Endothelial cell of umbilical vein (primary cell): ENCODE data around the gene FHDC1. TPM values are rescaled to one million over a fixed set of nuclear protein-coding genes. Genes with fewer than 3 reads are reported as not detected.

Source experiments
- BruUV-seq: library from RNA; stranded (reverse); fragments of 400-500 nt; replicated peaks from 2 replicates; lab custom pipeline; 2021; lab: Mats Ljungman, UMichigan
- CTCF ChIA-PET: fragments of 300-600, 350-600 bp; sonication (Branson Sonifier 250); formaldehyde crosslinking; loops from one replicate; lab custom pipeline; 2021; ENCODE audit warnings: antibody characterized with exemption, inconsistent platforms; lab: Charles Lee
- POLR2A ChIA-PET: fragments of 300-600, 350-600 bp; sonication (Branson Sonifier 250); formaldehyde crosslinking; loops from one replicate; lab custom pipeline; 2021; ENCODE audit warnings: antibody characterized with exemption, inconsistent platforms; lab: Charles Lee
- DNase-seq: peaks from one replicate; pipeline ENCODE4 v3.0.0-alpha.2; 2011; ENCODE audit warnings: low read depth, low spot score
- FAIRE-seq: peaks from 2 replicates; lab custom pipeline; 2011; peaks lifted over from hg19 to GRCh38; lab: Jason Lieb, UNC
- H2AFZ ChIP-seq: 2 replicates; pipeline ENCODE4 v1.6.0; 2012; ENCODE audit warnings: low read depth, low read length, control low read depth, inconsistent platforms
- H3K27ac ChIP-seq: 2 replicates; pipeline ENCODE4 v1.5.1; 2011; ENCODE audit warnings: low read depth, mild to moderate bottlenecking, control low read depth, low read length, moderate library complexity; ENCODE audit not compliant: insufficient read depth
- H3K27me3 ChIP-seq, 2 experiments: 2 replicates each; pipeline versions ENCODE4 v1.6.0 to v1.6.1; 2011; ENCODE audit warnings: low read length in 2 of 2, mixed read lengths in 1 of 2; ENCODE audit not compliant: control insufficient read depth in 2 of 2, insufficient read depth in 2 of 2
- H3K36me3 ChIP-seq, 2 experiments: 2 replicates in 1 of 2; 3 replicates in 1 of 2; pipeline ENCODE4 v1.5.1; 2011; ENCODE audit warnings: low read length in 2 of 2, mild to moderate bottlenecking in 1 of 2, moderate library complexity in 1 of 2; ENCODE audit not compliant: control insufficient read depth in 2 of 2, insufficient read depth in 2 of 2; ENCODE audit errors: extremely low read depth in 1 of 2
- H3K4me1 ChIP-seq: 3 replicates; pipeline ENCODE4 v1.5.1; 2011; ENCODE audit warnings: mild to moderate bottlenecking, low read length; ENCODE audit not compliant: control insufficient read depth, insufficient read depth; ENCODE audit errors: extremely low read depth
- H3K4me2 ChIP-seq: 2 replicates; pipeline ENCODE4 v1.6.1; 2011; ENCODE audit warnings: low read length, control low read depth, mixed read lengths; ENCODE audit not compliant: insufficient read depth
- H3K4me3 ChIP-seq, 3 experiments: fragments of 200-600 bp in 1 of 3; sonication (generic), shearing (Covaris generic) in 1 of 3; replicated peaks in 1 of 3; 2 replicates each; pipeline ENCODE4 v1.5.1; 2011 to 2016; ENCODE audit warnings: control low read depth in 3 of 3, low read length in 3 of 3, mild to moderate bottlenecking in 2 of 3, inconsistent platforms in 1 of 3, low read depth in 1 of 3, moderate library complexity in 1 of 3; ENCODE audit not compliant: insufficient read depth in 1 of 3
- H3K79me2 ChIP-seq: 2 replicates; pipeline ENCODE4 v1.6.0; 2012; ENCODE audit warnings: low read length, inconsistent platforms; ENCODE audit not compliant: control insufficient read depth, insufficient read depth
- H3K9ac ChIP-seq: replicated peaks from 2 replicates; pipeline ENCODE3; 2011; ENCODE audit warnings: low read length, control low read depth; ENCODE audit not compliant: insufficient read depth; ENCODE audit errors: extremely low read depth
- H3K9me1 ChIP-seq: replicated peaks from 3 replicates; pipeline ENCODE4 v1.6.0; 2011; ENCODE audit warnings: mild to moderate bottlenecking, low read length; ENCODE audit not compliant: control insufficient read depth, insufficient read depth; ENCODE audit errors: extremely low read depth
- H3K9me3 ChIP-seq: replicated peaks from 2 replicates; pipeline ENCODE4 v1.5.1; 2012; ENCODE audit warnings: low read length, inconsistent platforms; ENCODE audit not compliant: control insufficient read depth, insufficient read depth
- H4K20me1 ChIP-seq: replicated peaks from 2 replicates; pipeline ENCODE3; 2011; ENCODE audit warnings: mild to moderate bottlenecking, low read length; ENCODE audit not compliant: control insufficient read depth, insufficient read depth; ENCODE audit errors: extremely low read depth
- CTCF ChIP-seq, 2 donors: IDR thresholded peaks; 1 replicate in 1 of 2; 2 replicates in 1 of 2; pipeline ENCODE4 v1.5.1; 2011; ENCODE audit warnings: low read length in 2 of 2, mild to moderate bottlenecking in 2 of 2, moderate library complexity in 2 of 2, control low read depth in 1 of 2, inconsistent platforms in 1 of 2, low read depth in 1 of 2; ENCODE audit not compliant: insufficient read depth in 1 of 2; ENCODE audit errors: extremely low read depth in 1 of 2
- EZH2 ChIP-seq: IDR thresholded peaks from 2 replicates; pipeline ENCODE4 v1.6.1; 2012; ENCODE audit warnings: borderline replicate concordance, low read depth, mild to moderate bottlenecking, moderate library complexity, low read length, inconsistent platforms; ENCODE audit not compliant: severe bottlenecking
- FOS ChIP-seq: IDR thresholded peaks from 2 replicates; pipeline ENCODE4 v1.6.1; 2011; ENCODE audit warnings: mild to moderate bottlenecking, low read length, moderate library complexity, borderline replicate concordance; ENCODE audit not compliant: insufficient read depth
- JUN ChIP-seq: IDR thresholded peaks from 2 replicates; pipeline ENCODE4 v1.6.1; 2011; ENCODE audit warnings: borderline replicate concordance, low read depth; ENCODE audit not compliant: insufficient read length, insufficient read depth
- MAX ChIP-seq: IDR thresholded peaks from 2 replicates; pipeline ENCODE4 v1.6.1; 2011; ENCODE audit not compliant: insufficient read depth, insufficient read length
- MYC ChIP-seq: IDR thresholded peaks from one replicate; pipeline ENCODE4 v1.6.1; 2011; ENCODE audit warnings: mild to moderate bottlenecking, low read depth, low read length
- POLR2A ChIP-seq: IDR thresholded peaks from 2 replicates; pipeline ENCODE4 v1.6.1; 2012; ENCODE audit warnings: low read depth, mild to moderate bottlenecking, control low read depth, low read length
- POLR2AphosphoS5 ChIP-seq: IDR thresholded peaks from 2 replicates; pipeline ENCODE4 v1.6.1; 2012; ENCODE audit warnings: low read depth, mild to moderate bottlenecking, control low read depth, low read length, moderate library complexity; ENCODE audit not compliant: insufficient read depth
- dilution Hi-C: fragments of 300-500 bp; cut with MboI; formaldehyde crosslinking; loops from one replicate; pipeline ENCODE4 v1.15.0; 2019; ENCODE audit warnings: low sequenced_read_pairs; ENCODE audit not compliant: extremely low pct_ligation_motif_present
- intact Hi-C: fragments of 100-400 bp; cut with micrococcal nuclease; formaldehyde crosslinking; loops from one replicate; pipeline ENCODE4 v1.10.0; 2022
- polyA plus RNA-seq, 4 experiments: library from polyadenylated mRNA; depleted of rRNA in 3 of 4; stranded (reverse) in 3 of 4; unstranded in 1 of 4; fragments of >200 nt; gene quantifications; 2 replicates each; pipeline versions ENCODE4 v1.2.1 to v1.2.3, GENCODE V29; 2011 to 2012; ENCODE audit warnings: missing spikeins in 1 of 4
- total RNA-seq: library from RNA; stranded (reverse); gene quantifications from 2 replicates; pipeline ENCODE4 v1.2.3, GENCODE V29; 2021

The FHDC1 gene
- total and polyA plus RNA-seq, 2 donors (not counting 3 experiments of a cell fraction or from before 2014, with no cell fraction given) = 0.03 to 0.18 TPM

DNA sequence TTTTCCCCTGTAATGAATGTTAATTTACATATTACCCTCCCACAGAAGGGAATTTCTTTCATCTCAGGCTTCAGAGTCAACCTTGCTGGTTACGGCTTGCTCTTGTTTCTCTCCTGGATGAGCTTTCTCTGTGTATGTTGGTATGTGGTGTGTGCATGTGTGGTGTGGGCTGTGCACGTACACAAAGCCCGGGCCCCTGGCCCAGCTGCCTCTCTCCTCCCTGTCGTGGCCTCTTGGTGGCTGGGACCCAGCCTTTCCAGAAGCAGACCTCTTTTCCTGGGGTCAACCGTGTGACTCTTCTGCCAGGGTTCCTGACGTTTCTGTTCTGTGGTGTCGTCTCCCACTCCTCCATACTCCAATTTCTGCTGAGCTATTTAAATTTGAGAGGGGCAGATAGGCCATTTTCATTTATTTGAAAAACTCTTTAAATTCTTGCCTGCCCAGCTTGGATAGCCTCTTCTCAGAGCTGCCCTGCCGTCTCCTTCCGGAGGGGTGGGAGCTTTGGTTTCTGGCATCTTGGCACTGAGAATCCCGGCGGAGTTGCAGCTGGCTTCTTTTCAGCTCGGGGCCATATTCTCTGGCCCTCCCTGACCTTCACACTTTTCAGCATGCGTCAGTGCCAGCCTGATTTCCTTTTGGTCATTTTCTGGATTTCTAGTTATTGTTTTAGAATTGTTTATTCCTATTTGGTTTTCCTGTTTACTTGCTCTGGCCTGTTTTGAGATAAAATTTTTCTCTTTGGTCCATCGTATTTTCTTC, 25.1 kb downstream of the FHDC1 start:
- no peaks in the 10 kb centered on the region for H3K9me1 ChIP-seq
- no peaks in the 10 kb centered on the region for H3K9me3 ChIP-seq
- peak overlapping the region; percentile 44 for H3K27ac ChIP-seq
- H3K27me3 ChIP-seq = no peaks in the 10 kb centered on the region
- peaks cover 37% of the 10 kb centered on the region for H3K4me1 ChIP-seq
- dilution Hi-C loops = no loop called here
- ChIA-PET CTCF (interaction anchor here (1.0 to 1.4 kb wide), 2 partner anchors 25 to 166 kb away, joined by 3 read pairs; partner anchors contain the start of gene FHDC1), POLR2A (interaction anchor here (0.7 kb wide), 1 partner anchor 23 kb away, joined by 3 read pairs; no protein-coding TSS in a partner anchor)
- no TSS peak for BruUV-seq
- H2AFZ ChIP-seq = peak overlapping the region; percentile 79
- peak; percentile 70 for FAIRE-seq
- H3K4me2 ChIP-seq = peak overlapping the region; percentile 37
- DNase-seq = peak; percentile 69
- H4K20me1 ChIP-seq = no peaks in the 10 kb centered on the region
- peak; percentile 66 for TF ChIP-seq FOS
- no peak for TF ChIP-seq MAX
- no peaks in the 10 kb centered on the region for H3K36me3 ChIP-seq
- no peaks in the 10 kb centered on the region for H3K79me2 ChIP-seq
- H3K4me3 ChIP-seq = no peak overlapping the region
- peak overlapping the region; percentile 20 for H3K9ac ChIP-seq
- intact Hi-C loops = loop anchor here (1.0 to 5.0 kb wide), 2 partner anchors 23 to 184 kb away; partner anchors contain the start of genes ARFIP1 and TIGD4

DNA sequence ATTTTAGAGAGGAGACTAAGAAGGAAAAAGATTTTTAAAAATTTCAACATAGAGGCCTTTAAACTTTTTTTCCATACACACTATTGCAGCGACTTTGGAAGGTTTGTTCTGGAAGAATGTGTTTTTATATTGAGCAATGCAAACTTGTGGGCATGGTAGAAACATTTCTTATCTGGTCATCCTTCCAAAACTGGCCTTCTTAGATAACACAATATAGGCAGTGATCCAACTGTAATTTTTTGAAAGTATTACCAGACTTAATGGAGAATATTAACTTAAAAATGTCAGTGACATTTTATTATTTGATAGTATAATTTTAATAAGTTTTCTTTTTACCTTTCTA, 25.6 kb downstream of the FHDC1 start:
- DNase-seq = no peak
- Histone ChIP-seq H3K4me3 (no peak overlapping the region), H3K4me1 (peaks cover 34% of the 10 kb centered on the region), H3K4me2 (peak overlapping the region; percentile 37), H3K9me3 (no peaks in the 10 kb centered on the region), H3K27ac (peak overlapping the region; percentile 44), H3K9me1 (no peaks in the 10 kb centered on the region), H3K9ac (no peak overlapping the region), H4K20me1 (no peaks in the 10 kb centered on the region), H3K36me3 (no peaks in the 10 kb centered on the region), H3K79me2 (no peaks in the 10 kb centered on the region), H2AFZ (no peak overlapping the region), H3K27me3 (no peaks in the 10 kb centered on the region)
- FAIRE-seq = no peak
- no TSS peak for BruUV-seq
- POLR2A ChIA-PET = no interaction called here
- CTCF ChIA-PET = no interaction called here
- TF ChIP-seq POLR2AphosphoS5 (no peak), MAX (no peak), JUN (no peak), CTCF (IDR thresholded peaks at IDR 0.05; ENCODE audit: extremely low read depth in 1 of 2, insufficient read depth in 1 of 2, low read depth in 1 of 2, low read length in 2 of 2) (no peak), EZH2 (no peak), POLR2A (no peak), MYC (no peak)
- dilution Hi-C loops = no loop called here
- intact Hi-C loops = loop anchor here (1.0 to 5.0 kb wide), 2 partner anchors 23 to 184 kb away; partner anchors contain the start of genes ARFIP1 and TIGD4
